Body of pancreas (tissue), 4 donors: ENCODE results near the gene NDUFV1.
"Not testable (repeated sequence)": the region's sequence is repeated elsewhere in the genome, so short reads cannot be mapped to it uniquely, and the experiment has no call there.

ENCODE experiments used
- POLR2A ChIP-seq, 3 donors: fragments of 450-650 bp; IDR thresholded peaks; one replicate each; pipeline ENCODE4 v1.6.1; 2016; ENCODE audit warnings: antibody characterized with exemption in 3 of 3, mild to moderate bottlenecking in 2 of 3
- TF ChIP-seq, protein P1 (sequence below), 7 experiments: fragments of 450-650 bp in 4 of 7; fragments of 200-600 bp in 3 of 7; sonication (generic) in 3 of 7; IDR thresholded peaks; one replicate each; pipeline ENCODE4 v1.5.1; 2016 to 2019; ENCODE audit warnings: antibody characterized with exemption in 7 of 7

DNA sequence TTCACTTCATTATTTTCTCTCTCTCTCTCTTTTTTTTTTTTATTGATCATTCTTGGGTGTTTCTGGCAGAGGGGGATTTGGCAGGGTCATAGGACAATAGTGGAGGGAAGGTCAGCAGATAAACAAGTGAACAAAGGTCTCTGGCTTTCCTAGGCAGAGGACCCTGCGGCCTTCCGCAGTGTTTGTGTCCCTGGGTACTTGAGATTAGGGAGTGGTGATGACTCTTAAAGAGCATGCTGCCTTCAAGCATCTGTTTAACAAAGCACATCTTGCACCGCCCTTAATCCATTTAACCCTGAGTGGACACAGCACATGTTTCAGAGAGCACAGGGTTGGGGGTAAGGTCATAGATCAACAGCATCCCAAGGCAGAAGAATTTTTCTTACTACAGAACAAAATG lies 9.3 kb upstream of the NDUFV1 start:
- not testable (repeated sequence) for TF ChIP-seq POLR2A (IDR thresholded peaks at IDR 0.05)
- TF ChIP-seq, protein P1, sequence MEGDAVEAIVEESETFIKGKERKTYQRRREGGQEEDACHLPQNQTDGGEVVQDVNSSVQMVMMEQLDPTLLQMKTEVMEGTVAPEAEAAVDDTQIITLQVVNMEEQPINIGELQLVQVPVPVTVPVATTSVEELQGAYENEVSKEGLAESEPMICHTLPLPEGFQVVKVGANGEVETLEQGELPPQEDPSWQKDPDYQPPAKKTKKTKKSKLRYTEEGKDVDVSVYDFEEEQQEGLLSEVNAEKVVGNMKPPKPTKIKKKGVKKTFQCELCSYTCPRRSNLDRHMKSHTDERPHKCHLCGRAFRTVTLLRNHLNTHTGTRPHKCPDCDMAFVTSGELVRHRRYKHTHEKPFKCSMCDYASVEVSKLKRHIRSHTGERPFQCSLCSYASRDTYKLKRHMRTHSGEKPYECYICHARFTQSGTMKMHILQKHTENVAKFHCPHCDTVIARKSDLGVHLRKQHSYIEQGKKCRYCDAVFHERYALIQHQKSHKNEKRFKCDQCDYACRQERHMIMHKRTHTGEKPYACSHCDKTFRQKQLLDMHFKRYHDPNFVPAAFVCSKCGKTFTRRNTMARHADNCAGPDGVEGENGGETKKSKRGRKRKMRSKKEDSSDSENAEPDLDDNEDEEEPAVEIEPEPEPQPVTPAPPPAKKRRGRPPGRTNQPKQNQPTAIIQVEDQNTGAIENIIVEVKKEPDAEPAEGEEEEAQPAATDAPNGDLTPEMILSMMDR (IDR thresholded peaks at IDR 0.05), result not testable (repeated sequence)
